Stomach (tissue), 4 donors: ENCODE measurements around the gene PCDH1.

Experiments used
- POLR2A ChIP-seq, 4 donors: fragments of 450-650 bp; IDR thresholded peaks; one replicate each; pipeline ENCODE4 v1.6.1; 2016; ENCODE audit warnings: antibody characterized with exemption in 4 of 4, control low read depth in 2 of 4, mild to moderate bottlenecking in 1 of 4, moderate library complexity in 1 of 4
- POLR2AphosphoS5 ChIP-seq, 3 donors: sonication (generic); formaldehyde crosslinking; IDR thresholded peaks; one replicate each; pipeline ENCODE4 v1.6.1; 2016; ENCODE audit warnings: antibody characterized with exemption in 3 of 3
- TF ChIP-seq, protein P1 (sequence below), 7 experiments: fragments of 450-650 bp in 4 of 7; fragments of 200-600 bp in 3 of 7; sonication (generic) in 3 of 7; IDR thresholded peaks; one replicate each; pipeline ENCODE4 v1.5.1; 2016 to 2019; ENCODE audit warnings: antibody characterized with exemption in 7 of 7, control low read depth in 2 of 7, mild to moderate bottlenecking in 1 of 7

DNA sequence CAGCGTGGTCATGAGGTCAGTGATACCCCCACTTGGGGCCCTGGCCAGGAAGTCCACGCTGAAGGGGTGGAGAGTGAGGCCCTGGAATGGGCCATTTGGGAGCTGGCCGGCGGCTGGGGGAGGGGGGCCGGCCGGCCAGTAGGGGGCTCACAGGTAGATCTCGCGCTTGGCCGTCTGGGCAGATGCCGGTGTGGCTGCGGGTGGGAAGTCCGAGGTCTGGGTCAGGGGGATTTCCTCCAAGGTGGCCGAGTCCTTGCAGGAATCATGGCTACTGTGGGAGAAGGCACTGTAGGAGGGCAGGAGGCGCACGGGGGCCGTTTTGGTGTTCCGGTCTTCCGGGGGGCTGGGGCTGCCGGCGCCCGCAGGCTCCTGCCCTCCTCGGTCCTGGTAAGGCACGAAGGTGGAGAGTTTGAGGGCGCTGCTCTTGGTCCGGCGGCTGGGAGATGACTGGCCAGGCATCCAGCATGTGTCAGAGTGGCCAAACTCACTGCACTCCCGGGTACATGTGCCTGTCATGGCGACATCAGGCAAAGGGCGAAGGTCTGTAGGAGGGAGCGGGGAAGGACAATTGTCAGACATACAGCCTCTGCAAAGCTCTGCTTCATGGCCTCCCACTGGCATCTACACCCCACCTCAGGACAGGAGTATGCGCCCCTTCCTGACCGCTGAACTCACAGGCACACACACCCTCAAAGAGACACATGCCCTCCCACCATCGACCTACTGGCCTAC, 24.1 kb downstream of the PCDH1 start:
- TF ChIP-seq, protein P1, sequence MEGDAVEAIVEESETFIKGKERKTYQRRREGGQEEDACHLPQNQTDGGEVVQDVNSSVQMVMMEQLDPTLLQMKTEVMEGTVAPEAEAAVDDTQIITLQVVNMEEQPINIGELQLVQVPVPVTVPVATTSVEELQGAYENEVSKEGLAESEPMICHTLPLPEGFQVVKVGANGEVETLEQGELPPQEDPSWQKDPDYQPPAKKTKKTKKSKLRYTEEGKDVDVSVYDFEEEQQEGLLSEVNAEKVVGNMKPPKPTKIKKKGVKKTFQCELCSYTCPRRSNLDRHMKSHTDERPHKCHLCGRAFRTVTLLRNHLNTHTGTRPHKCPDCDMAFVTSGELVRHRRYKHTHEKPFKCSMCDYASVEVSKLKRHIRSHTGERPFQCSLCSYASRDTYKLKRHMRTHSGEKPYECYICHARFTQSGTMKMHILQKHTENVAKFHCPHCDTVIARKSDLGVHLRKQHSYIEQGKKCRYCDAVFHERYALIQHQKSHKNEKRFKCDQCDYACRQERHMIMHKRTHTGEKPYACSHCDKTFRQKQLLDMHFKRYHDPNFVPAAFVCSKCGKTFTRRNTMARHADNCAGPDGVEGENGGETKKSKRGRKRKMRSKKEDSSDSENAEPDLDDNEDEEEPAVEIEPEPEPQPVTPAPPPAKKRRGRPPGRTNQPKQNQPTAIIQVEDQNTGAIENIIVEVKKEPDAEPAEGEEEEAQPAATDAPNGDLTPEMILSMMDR (IDR thresholded peaks at IDR 0.05) = no peak
- TF ChIP-seq POLR2AphosphoS5 (IDR thresholded peaks at IDR 0.05) (no peak), POLR2A (IDR thresholded peaks at IDR 0.05) (no peak)
